Lower lobe of right lung (tissue), 2 donors: Measurements from ENCODE around the gene HECW1. TPM values are rescaled to one million over a fixed set of nuclear protein-coding genes. Genes with fewer than 3 reads are reported as not detected.
"Not testable (repeated sequence)": the region's sequence is repeated elsewhere in the genome, so short reads cannot be mapped to it uniquely, and the experiment has no call there.

Source experiments
- ATAC-seq, 2 donors: fragments of 200-7000 bp; cut with Tn5 transposase; one replicate each; pipeline ENCODE4 v1.9.1; 2020 to 2022; ENCODE audit warnings: mild to moderate bottlenecking in 2 of 2, moderate library complexity in 2 of 2
- DNase-seq: peaks from one replicate; pipeline ENCODE4 v3.0.0-alpha.2; 2020
- H3K27ac ChIP-seq: fragments of 200-600 bp; one replicate; pipeline ENCODE4 v1.8.0; 2022
- H3K27me3 ChIP-seq: fragments of 200-600 bp; one replicate; pipeline ENCODE4 v1.8.0; 2022; ENCODE audit warnings: low read depth
- H3K36me3 ChIP-seq: fragments of 200-600 bp; one replicate; pipeline ENCODE4 v1.8.0; 2022; ENCODE audit warnings: mild to moderate bottlenecking
- H3K4me1 ChIP-seq: fragments of 200-600 bp; one replicate; pipeline ENCODE4 v1.8.0; 2022
- H3K4me3 ChIP-seq: fragments of 200-600 bp; one replicate; pipeline ENCODE4 v1.8.0; 2022; ENCODE audit warnings: mild to moderate bottlenecking
- H3K9me3 ChIP-seq: fragments of 200-600 bp; one replicate; pipeline ENCODE4 v1.8.0; 2022
- intact Hi-C: fragments of 100-400 bp; cut with DNase I; formaldehyde crosslinking; loops from one replicate; pipeline ENCODE4 v1.11.0; 2022
- total RNA-seq: library from RNA; stranded (reverse); fragmentation: NEBNext Ultra II Directional; extraction: Animal tissue kit (Norgen Biotek cat#: 25700); gene quantifications from one replicate; pipeline ENCODE4 v1.2.1, GENCODE V29; 2021
- TF ChIP-seq, protein P1 (sequence below): fragments of 200-600 bp; IDR thresholded peaks from one replicate; pipeline ENCODE4 v1.8.0; 2022; ENCODE audit warnings: antibody characterized with exemption, mild to moderate bottlenecking
- donor health status: DM: no; HTN: yes; CAD: no; lungs with severe emphysema.

HECW1 gene
- total RNA-seq, 1 donor from 2014 or later: 0.06 TPM

GRCh38 chr7:43584195-43584586, 471.7 kb downstream of the HECW1 start:
- ATAC-seq (peak in 1 of 2 donors; percentile 35), DNase-seq (no peak)
- H3K4me1 ChIP-seq: peaks cover 20% of the 10 kb centered on the region
- H3K4me3 ChIP-seq: peak overlapping the region; percentile 93
- no peaks in the 10 kb centered on the region for H3K9me3 ChIP-seq
- intact Hi-C loops: loop anchor here (5.0 kb wide), 1 partner anchor 118 kb away; no protein-coding TSS in a partner anchor
- TF ChIP-seq, protein P1, sequence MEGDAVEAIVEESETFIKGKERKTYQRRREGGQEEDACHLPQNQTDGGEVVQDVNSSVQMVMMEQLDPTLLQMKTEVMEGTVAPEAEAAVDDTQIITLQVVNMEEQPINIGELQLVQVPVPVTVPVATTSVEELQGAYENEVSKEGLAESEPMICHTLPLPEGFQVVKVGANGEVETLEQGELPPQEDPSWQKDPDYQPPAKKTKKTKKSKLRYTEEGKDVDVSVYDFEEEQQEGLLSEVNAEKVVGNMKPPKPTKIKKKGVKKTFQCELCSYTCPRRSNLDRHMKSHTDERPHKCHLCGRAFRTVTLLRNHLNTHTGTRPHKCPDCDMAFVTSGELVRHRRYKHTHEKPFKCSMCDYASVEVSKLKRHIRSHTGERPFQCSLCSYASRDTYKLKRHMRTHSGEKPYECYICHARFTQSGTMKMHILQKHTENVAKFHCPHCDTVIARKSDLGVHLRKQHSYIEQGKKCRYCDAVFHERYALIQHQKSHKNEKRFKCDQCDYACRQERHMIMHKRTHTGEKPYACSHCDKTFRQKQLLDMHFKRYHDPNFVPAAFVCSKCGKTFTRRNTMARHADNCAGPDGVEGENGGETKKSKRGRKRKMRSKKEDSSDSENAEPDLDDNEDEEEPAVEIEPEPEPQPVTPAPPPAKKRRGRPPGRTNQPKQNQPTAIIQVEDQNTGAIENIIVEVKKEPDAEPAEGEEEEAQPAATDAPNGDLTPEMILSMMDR: no peak
- peak overlapping the region; percentile 94 for H3K27ac ChIP-seq
- no peaks in the 10 kb centered on the region for H3K36me3 ChIP-seq
- H3K27me3 ChIP-seq: no peaks in the 10 kb centered on the region

DNA sequence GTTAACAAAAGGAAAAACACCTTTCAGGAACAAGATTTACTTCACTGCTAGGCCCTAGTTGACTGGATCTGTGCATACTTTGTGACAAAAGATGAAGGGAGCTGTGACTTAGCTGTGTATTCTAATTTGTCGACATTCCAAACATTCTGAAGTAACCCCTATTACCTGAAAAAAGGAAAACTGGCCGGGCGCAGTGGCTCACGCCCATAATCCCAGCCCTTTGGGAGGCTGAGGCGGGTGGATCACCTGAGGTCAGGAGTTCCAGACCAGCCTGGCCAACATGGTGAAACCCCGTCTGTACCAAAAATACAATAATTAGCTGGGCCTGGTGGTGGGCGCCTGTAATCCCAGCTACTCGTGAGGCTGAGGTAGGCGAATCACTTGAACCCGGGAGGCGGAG, 472.3 kb downstream of the HECW1 start:
- Histone ChIP-seq H3K27ac (peak overlapping the region; percentile 94), H3K4me3 (peak overlapping the region; percentile 93)
- intact Hi-C loops: loop anchor here (5.0 kb wide), 1 partner anchor 118 kb away; no protein-coding TSS in a partner anchor

GRCh38 chr7:43585562-43585961, 473.1 kb downstream of the HECW1 start:
- Histone ChIP-seq H3K9me3 (no peaks in the 10 kb centered on the region), H3K36me3 (no peaks in the 10 kb centered on the region), H3K27me3 (no peaks in the 10 kb centered on the region), H3K27ac (peak overlapping the region; percentile 94), H3K4me1 (peaks cover 20% of the 10 kb centered on the region), H3K4me3 (peak overlapping the region; percentile 93)
- DNase-seq (no peak), ATAC-seq (peak in 1 of 2 donors; percentile 48)
- TF ChIP-seq, protein P1: no peak
- intact Hi-C loops: no loop called here

More for the DNA sequence above, 472.3 kb downstream of the HECW1 start:
- not testable (repeated sequence) for ATAC-seq, DNase-seq, H3K27me3 ChIP-seq, H3K9me3 ChIP-seq, H3K36me3 ChIP-seq
- H3K4me1 ChIP-seq: peaks cover 20% of the 10 kb centered on the region

DNA sequence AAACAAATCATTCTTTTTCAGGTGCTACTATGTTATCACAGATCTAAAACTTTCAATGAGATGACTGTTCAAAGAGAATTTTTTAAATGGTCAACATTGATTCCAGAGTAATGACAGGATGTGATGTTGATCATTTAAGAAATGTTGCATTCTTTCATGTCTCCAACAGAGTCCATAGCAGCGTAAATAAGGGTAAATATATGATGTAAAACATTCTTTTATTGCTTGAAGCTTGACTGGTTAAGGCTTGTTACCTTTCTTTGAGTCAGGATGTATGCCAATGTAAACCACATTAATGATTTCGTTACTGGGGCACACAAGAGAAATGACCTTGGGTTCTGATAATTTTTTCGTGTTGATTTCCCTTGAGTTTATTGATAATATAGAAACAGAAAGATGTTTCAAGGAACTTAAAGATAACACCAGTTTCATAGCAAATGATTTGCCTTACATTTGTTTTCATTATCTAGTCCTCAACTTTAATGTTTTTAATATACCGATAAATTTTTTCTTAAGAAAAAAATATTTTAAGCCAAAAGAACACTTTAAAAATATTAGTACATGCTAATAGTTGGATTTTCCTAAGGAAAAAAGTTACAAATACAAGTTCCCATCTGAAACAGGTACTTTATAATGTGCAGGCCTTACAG, 473.9 kb downstream of the HECW1 start:
- no peaks in the 10 kb centered on the region for H3K36me3 ChIP-seq
- ATAC-seq (no peak), DNase-seq (no peak)
- H3K4me3 ChIP-seq: no peak overlapping the region
- H3K4me1 ChIP-seq: peaks cover 20% of the 10 kb centered on the region
- TF ChIP-seq, protein P1: no peak
- H3K27ac ChIP-seq: no peak overlapping the region
- no peaks in the 10 kb centered on the region for H3K9me3 ChIP-seq
- H3K27me3 ChIP-seq: no peaks in the 10 kb centered on the region
- intact Hi-C loops: no loop called here

- no peaks in the 10 kb centered on the region for H3K9me3 ChIP-seq
- intact Hi-C loops: no loop called here
- DNase-seq: no peak
- H3K27me3 ChIP-seq: no peaks in the 10 kb centered on the region
- H3K36me3 ChIP-seq: no peaks in the 10 kb centered on the region
- TF ChIP-seq, protein P1: no peak
- peaks cover 18% of the 10 kb centered on the region for H3K4me1 ChIP-seq
- no peak overlapping the region for H3K4me3 ChIP-seq
- no peak for ATAC-seq
- H3K27ac ChIP-seq: no peak overlapping the region
Observed at GRCh38 chr7:43588477-43589132, 476.2 kb downstream of the HECW1 start.

- Histone ChIP-seq H3K4me1 (peaks cover 23% of the 10 kb centered on the region), H3K4me3 (no peak overlapping the region), H3K9me3 (no peaks in the 10 kb centered on the region), H3K27me3 (no peaks in the 10 kb centered on the region), H3K27ac (no peak overlapping the region), H3K36me3 (no peaks in the 10 kb centered on the region)
- TF ChIP-seq, protein P1: no peak
- DNase-seq: no peak
- intact Hi-C loops: no loop called here
- no peak for ATAC-seq
Observed at GRCh38 chr7:43589133-43589478, 476.7 kb downstream of the HECW1 start.
